CD4-positive, alpha-beta T cell (primary cell): ENCODE results near the gene CRELD1. TPM values are rescaled to one million over a fixed set of nuclear protein-coding genes. Genes with fewer than 3 reads are reported as not detected.

Source experiments
- ATAC-seq: fragments of 200-7000 bp; cut with Tn5 transposase; one replicate; pipeline ENCODE4 v1.10.0; 2022; ENCODE audit warnings: mild to moderate bottlenecking; ENCODE audit not compliant: poor library complexity
- CTCF ChIA-PET: fragments of 350-600 bp; sonication (Branson Sonifier 250); formaldehyde crosslinking; loops from one replicate; lab custom pipeline; 2021; ENCODE audit warnings: antibody characterized with exemption, inconsistent platforms; lab: Charles Lee
- POLR2A ChIA-PET: fragments of 350-600 bp; sonication (Branson Sonifier 250); formaldehyde crosslinking; loops from one replicate; lab custom pipeline; 2021; ENCODE audit warnings: antibody characterized with exemption, inconsistent platforms; lab: Charles Lee
- DNase-seq, 14 experiments: peaks; one replicate each; pipeline ENCODE4 v3.0.0-alpha.2; 2013 to 2020; ENCODE audit warnings: mixed read lengths in 2 of 14
- H3K27ac ChIP-seq, 2 donors: one replicate each; pipeline versions ENCODE4 v1.5.1 to v1.7.0; 2013; ENCODE audit warnings: low read length in 2 of 2, low read depth in 1 of 2, mild to moderate bottlenecking in 1 of 2
- H3K27me3 ChIP-seq, 2 experiments: 1 replicate in 1 of 2; 2 replicates in 1 of 2; pipeline versions ENCODE4 v1.6.1 to v1.7.0; 2013; ENCODE audit warnings: low read length in 2 of 2, control low read depth in 1 of 2, mild to moderate bottlenecking in 1 of 2, moderate library complexity in 1 of 2; ENCODE audit not compliant: insufficient read depth in 2 of 2, control insufficient read depth in 1 of 2
- H3K36me3 ChIP-seq: one replicate; pipeline ENCODE4 v1.6.1; 2013; ENCODE audit warnings: low read length, control low read depth; ENCODE audit not compliant: insufficient read depth
- H3K4me1 ChIP-seq: one replicate; pipeline ENCODE4 v1.6.1; 2013; ENCODE audit warnings: low read length, control low read depth; ENCODE audit not compliant: insufficient read depth
- H3K4me3 ChIP-seq: one replicate; pipeline ENCODE4 v1.5.1; 2013; ENCODE audit warnings: mild to moderate bottlenecking, low read length, moderate library complexity
- H3K9me3 ChIP-seq, 2 experiments: 1 replicate in 1 of 2; 2 replicates in 1 of 2; pipeline versions ENCODE4 v1.6.1 to v1.7.0; 2013; ENCODE audit warnings: low read length in 2 of 2, mild to moderate bottlenecking in 2 of 2, control low read depth in 1 of 2, moderate library complexity in 1 of 2; ENCODE audit not compliant: control insufficient read depth in 1 of 2, insufficient read depth in 1 of 2
- H3K27ac Mint-ChIP-seq: one replicate; pipeline ENCODE4 v1.8.0; 2020; ENCODE audit warnings: mixed read lengths
- H3K27me3 Mint-ChIP-seq: one replicate; pipeline ENCODE4 v1.8.0; 2021; ENCODE audit warnings: mixed read lengths
- H3K36me3 Mint-ChIP-seq: one replicate; pipeline ENCODE4 v1.8.0; 2021; ENCODE audit warnings: low read depth, mixed read lengths
- H3K4me1 Mint-ChIP-seq: one replicate; pipeline ENCODE4 v1.8.0; 2021; ENCODE audit warnings: low read depth, mixed read lengths
- H3K4me3 Mint-ChIP-seq: one replicate; pipeline ENCODE4 v1.8.0; 2020; ENCODE audit warnings: mild to moderate bottlenecking, mixed read lengths
- H3K9me3 Mint-ChIP-seq: one replicate; pipeline ENCODE4 v1.8.0; 2020; ENCODE audit warnings: mixed read lengths
- CTCF ChIP-seq: fragments of 200-600 bp; IDR thresholded peaks from one replicate; pipeline ENCODE4 v1.8.0; 2022; ENCODE audit warnings: antibody characterized with exemption, mild to moderate bottlenecking
- intact Hi-C, 2 experiments: fragments of 100-400 bp; cut with DNase I in 1 of 2; cut with micrococcal nuclease in 1 of 2; formaldehyde crosslinking; loops; one replicate each; pipeline versions ENCODE4 v1.15.1 to v1.9.0; 2023 to 2025; cut with DNase I, micrococcal nuclease
- total RNA-seq, 174 experiments: library from RNA in 2 of 174; stranded (reverse) in 2 of 174; gene quantifications; one replicate each; pipeline ENCODE4 v1.2.3 and lab custom pipeline; 2021 to 2026

The CRELD1 gene
- total RNA-seq, 2 experiments from 2014 or later, result 10.7 to 12.4 TPM

GRCh38 chr3:9949626-9950025 lies 16.0 kb downstream of the CRELD1 start:
- Histone ChIP-seq H3K4me1 (peaks cover 28% of the 10 kb centered on the region), H3K36me3 (peaks cover 13% of the 10 kb centered on the region), H3K27me3 (no peaks in the 10 kb centered on the region), H3K4me3 (no peak overlapping the region), H3K27ac (no peak overlapping the region), H3K9me3 (no peaks in the 10 kb centered on the region)
- CTCF ChIA-PET, result interaction anchor here (1.2 kb wide), 1 partner anchor 16 kb away, joined by 3 read pairs; the partner anchor contains the start of gene CRELD1
- H3K9me3 Mint-ChIP-seq, result no peaks in the 10 kb centered on the region
- no peak for DNase-seq
- no peak overlapping the region for H3K4me3 Mint-ChIP-seq
- no peaks in the 10 kb centered on the region for H3K27me3 Mint-ChIP-seq
- no peak overlapping the region for H3K27ac Mint-ChIP-seq
- peaks cover 21% of the 10 kb centered on the region for H3K4me1 Mint-ChIP-seq
- ATAC-seq, result no peak
- intact Hi-C loops, result loop anchor here (5.0 kb wide), 3 partner anchors 57 to 447 kb away; partner anchors contain the start of gene JAGN1 (in 1 of the 2)
- POLR2A ChIA-PET, result interaction anchor here (3.9 kb wide), 1 partner anchor 16 kb away, joined by 66 read pairs; the partner anchor contains the start of gene CRELD1
- TF ChIP-seq CTCF, result no peak
- no peaks in the 10 kb centered on the region for H3K36me3 Mint-ChIP-seq

GRCh38 chr3:9951126-9951525 lies 17.5 kb downstream of the CRELD1 start:
- no peak overlapping the region for H3K27ac ChIP-seq
- no peaks in the 10 kb centered on the region for H3K27me3 Mint-ChIP-seq
- H3K36me3 ChIP-seq, result peaks cover 9% of the 10 kb centered on the region
- peaks cover 21% of the 10 kb centered on the region for H3K4me1 Mint-ChIP-seq
- intact Hi-C loops, result loop anchor here in 1 of 2 experiments (5.0 kb wide), 1 partner anchor 59 kb away; the partner anchor contains the start of gene JAGN1
- peak overlapping the region; percentile 77 for H3K4me3 ChIP-seq
- H3K36me3 Mint-ChIP-seq, result no peaks in the 10 kb centered on the region
- H3K4me1 ChIP-seq, result peaks cover 26% of the 10 kb centered on the region
- DNase-seq (peak in 1 of 14 experiments; percentile 12), ATAC-seq (no peak)
- ChIA-PET POLR2A (interaction anchor here (0.6 to 3.9 kb wide), 6 partner anchors 10 to 554 kb away, joined by 3 to 66 read pairs (median 4); partner anchors contain the start of genes CRELD1, JAGN1 and SETD5), CTCF (interaction anchor here (1.8 to 3.1 kb wide), 2 partner anchors 16 to 18 kb away, joined by 4 to 20 read pairs; partner anchors contain the start of gene CRELD1)
- no peaks in the 10 kb centered on the region for H3K27me3 ChIP-seq
- no peaks in the 10 kb centered on the region for H3K9me3 ChIP-seq
- H3K27ac Mint-ChIP-seq, result peak overlapping the region; percentile 41
- H3K9me3 Mint-ChIP-seq, result no peaks in the 10 kb centered on the region
- no peak for TF ChIP-seq CTCF
- peak overlapping the region; percentile 88 for H3K4me3 Mint-ChIP-seq

- H3K27ac Mint-ChIP-seq, result peak overlapping the region; percentile 41
- ATAC-seq, result peak; percentile 10
- H3K9me3 Mint-ChIP-seq, result no peaks in the 10 kb centered on the region
- POLR2A ChIA-PET, result interaction anchor here (0.6 to 3.9 kb wide), 8 partner anchors 18 to 555 kb away, joined by 3 to 66 read pairs (median 4); partner anchors contain the start of genes CRELD1, EMC3, FANCD2 and JAGN1
- Histone ChIP-seq H3K4me1 (peaks cover 24% of the 10 kb centered on the region), H3K27ac (no peak overlapping the region), H3K9me3 (no peaks in the 10 kb centered on the region), H3K4me3 (peak overlapping the region; percentile 77), H3K27me3 (no peaks in the 10 kb centered on the region), H3K36me3 (peaks cover 9% of the 10 kb centered on the region)
- TF ChIP-seq CTCF, result no peak
- no peaks in the 10 kb centered on the region for H3K27me3 Mint-ChIP-seq
- CTCF ChIA-PET, result interaction anchor here (1.8 to 3.1 kb wide), 2 partner anchors 17 to 19 kb away, joined by 4 to 20 read pairs; partner anchors contain the start of gene CRELD1
- peak in 1 of 14 experiments; percentile 19 for DNase-seq
- intact Hi-C loops, result loop anchor here in 1 of 2 experiments (5.0 kb wide), 1 partner anchor 59 kb away; the partner anchor contains the start of gene JAGN1
- peak overlapping the region; percentile 88 for H3K4me3 Mint-ChIP-seq
- H3K36me3 Mint-ChIP-seq, result no peaks in the 10 kb centered on the region
- H3K4me1 Mint-ChIP-seq, result peaks cover 21% of the 10 kb centered on the region
Measured at GRCh38 chr3:9951598-9951961, 17.9 kb downstream of the CRELD1 start.
